WTC11 (cell line): ENCODE data around the gene KRT36. TPM values are rescaled to one million over a fixed set of nuclear protein-coding genes. Genes with fewer than 3 reads are reported as not detected.

Experiments
- ATAC-seq: fragments of 200-7000 bp; cut with Tn5 transposase; 2 replicates; pipeline ENCODE4 v1.10.0; 2021; ENCODE audit warnings: mild to moderate bottlenecking, moderate library complexity
- CTCF ChIA-PET: fragments of 300-600 bp; sonication (Branson Sonifier 250); formaldehyde crosslinking; loops from one replicate; lab custom pipeline; 2021; ENCODE audit warnings: antibody characterized with exemption; lab: Charles Lee
- POLR2A ChIA-PET: fragments of 350-600 bp; sonication (Branson Sonifier 250); formaldehyde crosslinking; loops from one replicate; lab custom pipeline; 2021; ENCODE audit warnings: antibody characterized with exemption; lab: Charles Lee
- DNase-seq: peaks from one replicate; pipeline ENCODE4 v3.0.0; 2021; ENCODE audit warnings: low spot score
- H3K27ac Mint-ChIP-seq: 2 replicates; pipeline ENCODE4 v1.8.0; 2021; ENCODE audit warnings: mixed read lengths
- H3K27me3 Mint-ChIP-seq: 2 replicates; pipeline ENCODE4 v1.8.0; 2021; ENCODE audit warnings: low read depth, mild to moderate bottlenecking, moderate library complexity, mixed read lengths
- H3K36me3 Mint-ChIP-seq: 2 replicates; pipeline ENCODE4 v1.8.0; 2021; ENCODE audit warnings: mixed read lengths
- H3K4me1 Mint-ChIP-seq: 2 replicates; pipeline ENCODE4 v1.8.0; 2022; ENCODE audit warnings: mixed read lengths
- H3K4me3 Mint-ChIP-seq: 2 replicates; pipeline ENCODE4 v1.8.0; 2021; ENCODE audit warnings: mild to moderate bottlenecking, moderate library complexity, mixed read lengths
- H3K9me3 Mint-ChIP-seq: 2 replicates; pipeline ENCODE4 v1.8.0; 2021; ENCODE audit warnings: mixed read lengths
- CREM ChIP-seq: sonication (generic); formaldehyde crosslinking; IDR thresholded peaks from 2 replicates; pipeline ENCODE4 v1.8.1; 2022; ENCODE audit warnings: mild to moderate bottlenecking, missing genetic modification reagents, moderate library complexity
- E2F4 ChIP-seq: sonication (generic); formaldehyde crosslinking; IDR thresholded peaks from 2 replicates; pipeline ENCODE4 v1.8.1; 2022; ENCODE audit warnings: low read depth, mild to moderate bottlenecking, moderate library complexity, missing genetic modification reagents, borderline replicate concordance
- ELF4 ChIP-seq: sonication (generic); formaldehyde crosslinking; IDR thresholded peaks from 2 replicates; pipeline ENCODE4 v1.8.1; 2022; ENCODE audit warnings: low read depth, mild to moderate bottlenecking, moderate library complexity, missing genetic modification reagents
- EMX1 ChIP-seq: fragments of 250-450 bp; sonication (Bioruptor Pico); IDR thresholded peaks from 2 replicates; pipeline ENCODE4 v1.8.0; 2021; ENCODE audit warnings: mild to moderate bottlenecking
- ETV6 ChIP-seq: sonication (generic); formaldehyde crosslinking; IDR thresholded peaks from 2 replicates; pipeline ENCODE4 v1.8.1; 2022; ENCODE audit warnings: mild to moderate bottlenecking, missing genetic modification reagents
- NFATC4 ChIP-seq: fragments of 250-450 bp; sonication (Bioruptor Pico); IDR thresholded peaks from 2 replicates; pipeline ENCODE4 v1.9.0; 2021; ENCODE audit warnings: mild to moderate bottlenecking
- RORB ChIP-seq: fragments of 250-450 bp; sonication (Bioruptor Pico); IDR thresholded peaks from 2 replicates; pipeline ENCODE4 v1.9.0; 2021; ENCODE audit warnings: mild to moderate bottlenecking
- SOX15 ChIP-seq: fragments of 250-450 bp; sonication (Bioruptor Pico); IDR thresholded peaks from 2 replicates; pipeline ENCODE4 v1.9.0; 2021; ENCODE audit warnings: mild to moderate bottlenecking
- TEAD1 ChIP-seq: sonication (generic); formaldehyde crosslinking; IDR thresholded peaks from 2 replicates; pipeline ENCODE4 v1.8.0; 2022; ENCODE audit warnings: mild to moderate bottlenecking, missing genetic modification reagents
- TEAD4 ChIP-seq: sonication (generic); formaldehyde crosslinking; IDR thresholded peaks from 2 replicates; pipeline ENCODE4 v1.8.0; 2022; ENCODE audit warnings: mild to moderate bottlenecking, missing genetic modification reagents
- USF1 ChIP-seq: sonication (generic); formaldehyde crosslinking; IDR thresholded peaks from 2 replicates; pipeline ENCODE4 v1.8.0; 2022; ENCODE audit warnings: mild to moderate bottlenecking, missing genetic modification reagents
- ZNF138 ChIP-seq: sonication (generic); formaldehyde crosslinking; conservative IDR thresholded peaks from 2 replicates; pipeline ENCODE4 v1.8.1; 2022; ENCODE audit warnings: mild to moderate bottlenecking, moderate library complexity, missing genetic modification reagents
- ZNF232 ChIP-seq: sonication (generic); formaldehyde crosslinking; IDR thresholded peaks from 2 replicates; pipeline ENCODE4 v1.8.0; 2022; ENCODE audit warnings: mild to moderate bottlenecking, missing genetic modification reagents
- ZNF416 ChIP-seq: fragments of 250-450 bp; sonication (Bioruptor Pico); IDR thresholded peaks from 2 replicates; pipeline ENCODE4 v1.9.0; 2021; ENCODE audit warnings: mild to moderate bottlenecking, inconsistent platforms
- total RNA-seq: library from RNA; stranded (reverse); gene quantifications from 3 replicates; pipeline ENCODE4 v1.2.3, GENCODE V29; 2021
- TF ChIP-seq, protein P1 (sequence below): sonication (generic); formaldehyde crosslinking; IDR thresholded peaks from 2 replicates; pipeline ENCODE4 v1.8.0; 2023; ENCODE audit warnings: missing genetic modification reagents, mild to moderate bottlenecking, borderline replicate concordance
- TF ChIP-seq, protein P2 (sequence below): sonication (generic); formaldehyde crosslinking; IDR thresholded peaks from 2 replicates; pipeline ENCODE4 v1.8.0; 2023; ENCODE audit warnings: mild to moderate bottlenecking, missing genetic modification reagents
- TF ChIP-seq, protein P3 (sequence below): sonication (generic); formaldehyde crosslinking; IDR thresholded peaks from 2 replicates; pipeline ENCODE4 v1.8.0; 2022; ENCODE audit warnings: missing genetic modification reagents
- TF ChIP-seq, protein P4 (sequence below): sonication (generic); formaldehyde crosslinking; IDR thresholded peaks from 2 replicates; pipeline ENCODE4 v1.8.1; 2022; ENCODE audit warnings: mild to moderate bottlenecking, moderate library complexity, missing genetic modification reagents

KRT36 gene
- total RNA-seq, 1 experiment from 2014 or later: not detected

DNA sequence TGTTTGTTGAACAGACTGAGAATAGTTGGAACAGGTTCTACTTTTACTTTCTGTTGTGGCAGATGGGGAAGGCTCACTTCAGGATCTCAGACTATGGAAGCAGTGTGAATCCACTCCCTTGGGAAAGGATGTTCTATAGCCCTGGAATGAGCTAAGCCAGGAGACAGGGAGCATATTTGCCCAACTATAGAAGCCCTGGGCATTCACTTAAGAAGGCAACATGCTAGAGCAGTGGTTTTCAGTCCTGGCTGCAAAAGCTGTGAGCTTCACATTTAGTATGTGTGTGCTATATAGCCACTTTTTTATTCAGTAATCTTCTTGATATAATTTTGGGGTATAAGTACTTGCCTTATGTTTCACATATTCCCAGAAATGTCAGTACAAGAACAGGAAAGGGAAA, 21.4 kb downstream of the KRT36 start (continued):
- no peak for TF ChIP-seq ETV6
- TF ChIP-seq ZNF138 (CRISPR knock-in tag): no peak
- no peak for TF ChIP-seq EMX1 (CRISPR knock-in tag)
- TF ChIP-seq RORB (CRISPR knock-in tag): no peak
- no peak for TF ChIP-seq SOX15 (CRISPR knock-in tag)
- no peak for TF ChIP-seq ZNF232
- TF ChIP-seq, protein P1, sequence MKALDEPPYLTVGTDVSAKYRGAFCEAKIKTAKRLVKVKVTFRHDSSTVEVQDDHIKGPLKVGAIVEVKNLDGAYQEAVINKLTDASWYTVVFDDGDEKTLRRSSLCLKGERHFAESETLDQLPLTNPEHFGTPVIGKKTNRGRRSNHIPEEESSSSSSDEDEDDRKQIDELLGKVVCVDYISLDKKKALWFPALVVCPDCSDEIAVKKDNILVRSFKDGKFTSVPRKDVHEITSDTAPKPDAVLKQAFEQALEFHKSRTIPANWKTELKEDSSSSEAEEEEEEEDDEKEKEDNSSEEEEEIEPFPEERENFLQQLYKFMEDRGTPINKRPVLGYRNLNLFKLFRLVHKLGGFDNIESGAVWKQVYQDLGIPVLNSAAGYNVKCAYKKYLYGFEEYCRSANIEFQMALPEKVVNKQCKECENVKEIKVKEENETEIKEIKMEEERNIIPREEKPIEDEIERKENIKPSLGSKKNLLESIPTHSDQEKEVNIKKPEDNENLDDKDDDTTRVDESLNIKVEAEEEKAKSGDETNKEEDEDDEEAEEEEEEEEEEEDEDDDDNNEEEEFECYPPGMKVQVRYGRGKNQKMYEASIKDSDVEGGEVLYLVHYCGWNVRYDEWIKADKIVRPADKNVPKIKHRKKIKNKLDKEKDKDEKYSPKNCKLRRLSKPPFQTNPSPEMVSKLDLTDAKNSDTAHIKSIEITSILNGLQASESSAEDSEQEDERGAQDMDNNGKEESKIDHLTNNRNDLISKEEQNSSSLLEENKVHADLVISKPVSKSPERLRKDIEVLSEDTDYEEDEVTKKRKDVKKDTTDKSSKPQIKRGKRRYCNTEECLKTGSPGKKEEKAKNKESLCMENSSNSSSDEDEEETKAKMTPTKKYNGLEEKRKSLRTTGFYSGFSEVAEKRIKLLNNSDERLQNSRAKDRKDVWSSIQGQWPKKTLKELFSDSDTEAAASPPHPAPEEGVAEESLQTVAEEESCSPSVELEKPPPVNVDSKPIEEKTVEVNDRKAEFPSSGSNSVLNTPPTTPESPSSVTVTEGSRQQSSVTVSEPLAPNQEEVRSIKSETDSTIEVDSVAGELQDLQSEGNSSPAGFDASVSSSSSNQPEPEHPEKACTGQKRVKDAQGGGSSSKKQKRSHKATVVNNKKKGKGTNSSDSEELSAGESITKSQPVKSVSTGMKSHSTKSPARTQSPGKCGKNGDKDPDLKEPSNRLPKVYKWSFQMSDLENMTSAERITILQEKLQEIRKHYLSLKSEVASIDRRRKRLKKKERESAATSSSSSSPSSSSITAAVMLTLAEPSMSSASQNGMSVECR (CRISPR knock-in tag): no peak
- TF ChIP-seq, protein P2, sequence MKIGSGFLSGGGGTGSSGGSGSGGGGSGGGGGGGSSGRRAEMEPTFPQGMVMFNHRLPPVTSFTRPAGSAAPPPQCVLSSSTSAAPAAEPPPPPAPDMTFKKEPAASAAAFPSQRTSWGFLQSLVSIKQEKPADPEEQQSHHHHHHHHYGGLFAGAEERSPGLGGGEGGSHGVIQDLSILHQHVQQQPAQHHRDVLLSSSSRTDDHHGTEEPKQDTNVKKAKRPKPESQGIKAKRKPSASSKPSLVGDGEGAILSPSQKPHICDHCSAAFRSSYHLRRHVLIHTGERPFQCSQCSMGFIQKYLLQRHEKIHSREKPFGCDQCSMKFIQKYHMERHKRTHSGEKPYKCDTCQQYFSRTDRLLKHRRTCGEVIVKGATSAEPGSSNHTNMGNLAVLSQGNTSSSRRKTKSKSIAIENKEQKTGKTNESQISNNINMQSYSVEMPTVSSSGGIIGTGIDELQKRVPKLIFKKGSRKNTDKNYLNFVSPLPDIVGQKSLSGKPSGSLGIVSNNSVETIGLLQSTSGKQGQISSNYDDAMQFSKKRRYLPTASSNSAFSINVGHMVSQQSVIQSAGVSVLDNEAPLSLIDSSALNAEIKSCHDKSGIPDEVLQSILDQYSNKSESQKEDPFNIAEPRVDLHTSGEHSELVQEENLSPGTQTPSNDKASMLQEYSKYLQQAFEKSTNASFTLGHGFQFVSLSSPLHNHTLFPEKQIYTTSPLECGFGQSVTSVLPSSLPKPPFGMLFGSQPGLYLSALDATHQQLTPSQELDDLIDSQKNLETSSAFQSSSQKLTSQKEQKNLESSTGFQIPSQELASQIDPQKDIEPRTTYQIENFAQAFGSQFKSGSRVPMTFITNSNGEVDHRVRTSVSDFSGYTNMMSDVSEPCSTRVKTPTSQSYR (CRISPR knock-in tag): no peak
- TF ChIP-seq USF1 (CRISPR knock-in tag): no peak
- TF ChIP-seq, all 79 proteins: peak for 0

DNA sequence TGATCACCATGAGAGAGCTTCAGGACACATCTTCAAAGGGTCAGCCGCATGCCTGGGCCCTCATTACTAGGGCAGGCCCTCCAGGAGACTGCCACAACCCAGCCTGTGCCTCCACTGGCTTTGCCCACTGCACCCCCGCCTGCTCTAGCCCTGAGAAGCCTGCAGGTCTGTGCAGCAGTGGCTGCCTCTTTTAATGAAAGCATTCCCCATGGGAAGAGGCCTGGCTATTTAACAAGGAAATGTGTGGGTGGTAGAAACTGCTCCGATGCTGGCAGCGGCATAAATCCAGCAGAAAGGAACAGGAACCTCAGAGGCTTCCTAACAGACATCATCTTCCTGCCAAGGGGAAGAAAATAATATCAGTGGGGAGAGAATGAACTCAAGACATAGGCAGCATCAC, 22.1 kb downstream of the KRT36 start:
- DNase-seq: no peak
- Mint-ChIP-seq H3K27ac (no peak overlapping the region), H3K9me3 (peaks cover 25% of the 10 kb centered on the region), H3K36me3 (no peaks in the 10 kb centered on the region), H3K4me3 (no peak overlapping the region), H3K4me1 (no peaks in the 10 kb centered on the region), H3K27me3 (peaks cover 5% of the 10 kb centered on the region)
- ATAC-seq: no peak
- ChIA-PET CTCF (interaction anchor here (1.1 to 1.3 kb wide), 2 partner anchors 82 to 196 kb away, joined by 5 to 8 read pairs; no protein-coding TSS in a partner anchor), POLR2A (no interaction called here)
- TF ChIP-seq ZNF138 (CRISPR knock-in tag) (no peak), NFATC4 (CRISPR knock-in tag) (no peak), ELF4 (CRISPR knock-in tag) (no peak), TEAD1 (no peak), TEAD4 (CRISPR knock-in tag) (no peak), E2F4 (CRISPR knock-in tag) (no peak), CREM (CRISPR knock-in tag) (no peak), ZNF416 (CRISPR knock-in tag) (no peak)
- TF ChIP-seq, protein P3, sequence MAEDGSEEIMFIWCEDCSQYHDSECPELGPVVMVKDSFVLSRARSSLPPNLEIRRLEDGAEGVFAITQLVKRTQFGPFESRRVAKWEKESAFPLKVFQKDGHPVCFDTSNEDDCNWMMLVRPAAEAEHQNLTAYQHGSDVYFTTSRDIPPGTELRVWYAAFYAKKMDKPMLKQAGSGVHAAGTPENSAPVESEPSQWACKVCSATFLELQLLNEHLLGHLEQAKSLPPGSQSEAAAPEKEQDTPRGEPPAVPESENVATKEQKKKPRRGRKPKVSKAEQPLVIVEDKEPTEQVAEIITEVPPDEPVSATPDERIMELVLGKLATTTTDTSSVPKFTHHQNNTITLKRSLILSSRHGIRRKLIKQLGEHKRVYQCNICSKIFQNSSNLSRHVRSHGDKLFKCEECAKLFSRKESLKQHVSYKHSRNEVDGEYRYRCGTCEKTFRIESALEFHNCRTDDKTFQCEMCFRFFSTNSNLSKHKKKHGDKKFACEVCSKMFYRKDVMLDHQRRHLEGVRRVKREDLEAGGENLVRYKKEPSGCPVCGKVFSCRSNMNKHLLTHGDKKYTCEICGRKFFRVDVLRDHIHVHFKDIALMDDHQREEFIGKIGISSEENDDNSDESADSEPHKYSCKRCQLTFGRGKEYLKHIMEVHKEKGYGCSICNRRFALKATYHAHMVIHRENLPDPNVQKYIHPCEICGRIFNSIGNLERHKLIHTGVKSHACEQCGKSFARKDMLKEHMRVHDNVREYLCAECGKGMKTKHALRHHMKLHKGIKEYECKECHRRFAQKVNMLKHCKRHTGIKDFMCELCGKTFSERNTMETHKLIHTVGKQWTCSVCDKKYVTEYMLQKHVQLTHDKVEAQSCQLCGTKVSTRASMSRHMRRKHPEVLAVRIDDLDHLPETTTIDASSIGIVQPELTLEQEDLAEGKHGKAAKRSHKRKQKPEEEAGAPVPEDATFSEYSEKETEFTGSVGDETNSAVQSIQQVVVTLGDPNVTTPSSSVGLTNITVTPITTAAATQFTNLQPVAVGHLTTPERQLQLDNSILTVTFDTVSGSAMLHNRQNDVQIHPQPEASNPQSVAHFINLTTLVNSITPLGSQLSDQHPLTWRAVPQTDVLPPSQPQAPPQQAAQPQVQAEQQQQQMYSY (CRISPR knock-in tag): no peak
- TF ChIP-seq, protein P1 (CRISPR knock-in tag): no peak
- TF ChIP-seq, protein P4, sequence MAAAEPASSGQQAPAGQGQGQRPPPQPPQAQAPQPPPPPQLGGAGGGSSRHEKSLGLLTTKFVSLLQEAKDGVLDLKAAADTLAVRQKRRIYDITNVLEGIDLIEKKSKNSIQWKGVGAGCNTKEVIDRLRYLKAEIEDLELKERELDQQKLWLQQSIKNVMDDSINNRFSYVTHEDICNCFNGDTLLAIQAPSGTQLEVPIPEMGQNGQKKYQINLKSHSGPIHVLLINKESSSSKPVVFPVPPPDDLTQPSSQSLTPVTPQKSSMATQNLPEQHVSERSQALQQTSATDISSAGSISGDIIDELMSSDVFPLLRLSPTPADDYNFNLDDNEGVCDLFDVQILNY (CRISPR knock-in tag): no peak
- TF ChIP-seq, all 79 proteins: peak for 0
